Stimulated activated CD4-positive, alpha-beta T cell treated with anti-CD3 and anti-CD28 coated beads, Interleukin-4, amount 100 ng/mL, for 24 hours (primary cell): Measurements from ENCODE around the gene LSM7.
A peak's percentile ranks its signal among the peaks of the same experiment; 100 is the strongest.
"Not testable (repeated sequence)": the region's sequence is repeated elsewhere in the genome, so short reads cannot be mapped to it uniquely, and the experiment has no call there.

ENCODE experiments used
- DNase-seq: peaks from one replicate; pipeline ENCODE4 v3.0.0-alpha.2; 2020

The LSM7 gene

GRCh38 chr19:2291185-2291751 lies 37.1 kb downstream of the LSM7 start:
- DNase-seq: no peak

GRCh38 chr19:2290441-2291184 lies 37.8 kb downstream of the LSM7 start:
- DNase-seq: no peak

DNA sequence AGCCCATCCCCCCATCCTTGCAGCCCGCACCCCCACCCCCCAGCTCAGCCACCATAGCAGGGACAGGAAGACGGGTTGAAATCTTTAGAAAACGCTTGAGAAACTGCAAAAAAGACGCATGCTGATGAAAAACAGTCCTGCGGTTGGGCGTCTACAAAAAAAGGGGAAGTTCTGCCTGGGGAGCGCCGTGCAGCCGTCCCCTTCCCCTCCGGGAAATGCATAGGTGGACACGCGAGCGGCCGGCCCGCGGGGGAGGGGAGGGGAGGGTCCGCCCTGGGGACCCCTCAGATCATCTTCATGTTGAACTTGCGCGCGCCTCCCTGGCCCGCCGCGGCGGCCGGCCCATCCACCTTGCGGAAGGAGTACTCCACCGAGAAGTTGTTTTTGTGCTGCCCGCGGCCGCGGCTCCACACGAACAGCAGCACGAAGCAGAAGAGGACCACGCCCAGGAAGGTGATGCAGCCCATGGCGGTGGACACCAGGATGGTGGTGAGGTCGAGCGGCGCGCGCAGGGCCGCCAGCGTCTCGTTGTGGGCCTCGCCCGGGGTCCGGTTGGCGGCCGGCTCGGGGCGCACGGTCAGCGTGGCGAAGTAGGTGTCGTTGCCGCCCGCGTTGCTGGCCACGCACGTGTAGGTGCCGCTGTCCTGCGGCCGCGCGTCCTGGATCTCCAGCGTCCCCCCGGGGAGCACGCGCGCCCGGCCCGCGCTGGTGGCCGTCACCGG lies 38.5 kb downstream of the LSM7 start:
- DNase-seq: peak; percentile 39

- no peak for DNase-seq
These were observed 39.3 kb downstream of the LSM7 start for GRCh38 chr19:2288818-2289713.

- no peak for DNase-seq
These were observed 40.0 kb downstream of the LSM7 start for GRCh38 chr19:2288338-2288817.

- DNase-seq: no peak
These were observed 40.6 kb downstream of the LSM7 start for GRCh38 chr19:2287585-2288337.

DNA sequence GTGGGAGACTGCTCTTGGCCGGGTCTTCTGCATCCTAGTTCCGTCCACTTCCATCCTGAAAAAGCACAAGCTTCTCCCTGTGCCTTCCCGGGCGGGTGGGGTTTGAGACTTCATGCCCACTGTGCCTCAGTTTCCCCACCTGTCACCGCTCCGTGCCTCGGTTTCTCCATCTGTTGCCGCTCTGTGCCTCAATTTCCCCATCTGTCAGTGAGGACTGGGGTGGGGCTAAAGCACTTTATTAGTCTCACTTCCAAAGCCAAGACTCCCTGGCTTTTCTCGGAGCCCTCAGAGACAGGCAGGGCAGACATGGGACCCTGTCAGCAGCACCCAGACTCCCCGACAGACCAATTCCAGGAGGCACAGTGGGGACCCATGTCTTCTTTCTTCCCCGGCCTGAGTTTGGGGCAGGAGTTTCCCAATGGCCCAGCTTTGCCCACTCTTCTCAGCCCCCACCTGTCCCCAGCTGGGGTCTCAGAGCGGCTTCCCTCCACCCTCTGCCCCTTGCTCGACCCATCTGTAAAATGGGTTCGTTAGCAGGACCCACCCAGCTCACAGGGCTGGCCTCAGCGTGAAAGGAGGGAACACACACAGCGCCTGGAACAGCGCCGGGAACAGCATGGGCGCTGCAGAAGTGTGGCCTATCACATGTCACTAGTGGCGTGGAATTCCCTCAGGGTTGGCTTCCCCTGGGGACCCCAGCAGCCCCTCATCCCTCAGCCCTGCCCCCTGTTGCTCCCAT lies 41.8 kb downstream of the LSM7 start:
- DNase-seq: no peak

DNA sequence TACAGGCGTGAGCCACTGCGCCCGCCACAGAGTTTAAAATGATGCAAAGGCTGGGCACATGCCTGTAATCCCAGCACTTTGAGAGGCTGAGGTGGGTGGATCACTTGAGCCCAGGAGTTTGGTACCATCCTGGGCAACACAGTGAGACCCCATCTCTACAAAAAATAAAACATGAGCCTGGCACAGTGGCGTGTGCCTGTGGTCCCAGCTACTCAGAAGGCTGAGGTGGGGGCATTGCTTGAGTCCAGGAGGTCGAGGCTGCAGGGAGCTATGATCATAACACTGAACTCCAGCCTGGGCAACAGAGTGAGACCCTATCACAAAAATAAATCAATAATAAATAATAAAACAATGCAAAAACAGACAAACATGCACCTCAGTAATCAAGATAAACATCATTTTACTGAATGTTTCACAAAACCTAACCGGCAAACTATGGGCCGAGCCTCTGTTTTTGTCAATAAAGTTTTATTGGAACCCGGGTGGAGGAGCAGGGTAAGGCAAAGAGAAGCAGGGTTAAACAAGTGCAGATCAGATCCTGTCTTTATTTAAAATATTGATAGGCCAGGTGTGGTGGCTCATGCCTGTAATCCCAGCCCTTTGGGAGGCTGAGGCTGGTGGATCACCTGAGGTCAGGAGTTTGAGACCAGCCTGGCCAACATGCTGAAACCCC lies 44.4 kb downstream of the LSM7 start:
- no peak for DNase-seq

DNA sequence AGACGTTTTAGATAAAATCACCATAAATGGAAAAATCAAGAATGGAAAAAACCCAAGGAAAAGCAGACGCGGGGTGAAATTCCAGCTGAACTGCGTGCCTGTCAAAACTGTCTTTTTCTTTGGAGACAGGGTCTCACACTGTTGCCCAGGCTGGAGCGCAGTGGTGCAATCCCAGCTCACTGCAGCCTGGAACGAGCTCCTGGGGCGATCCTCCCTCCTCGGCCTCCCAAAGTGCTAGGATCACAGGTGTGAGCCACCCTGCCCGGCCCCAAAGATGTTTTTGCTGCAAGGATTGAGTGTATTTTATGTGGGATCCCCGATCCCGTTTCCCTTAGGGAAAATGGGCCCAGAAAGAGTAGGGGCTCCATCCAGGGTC lies 45.5 kb downstream of the LSM7 start:
- no peak for DNase-seq

GRCh38 chr19:2282062-2282861 lies 46.1 kb downstream of the LSM7 start, which contains the start of gene PEAK3:
PEAK3 (minus strand) TSS chr19:2282175; CDS start chr19:2280931, 1,244 bp downstream.
- peak; percentile 21 for DNase-seq

DNA sequence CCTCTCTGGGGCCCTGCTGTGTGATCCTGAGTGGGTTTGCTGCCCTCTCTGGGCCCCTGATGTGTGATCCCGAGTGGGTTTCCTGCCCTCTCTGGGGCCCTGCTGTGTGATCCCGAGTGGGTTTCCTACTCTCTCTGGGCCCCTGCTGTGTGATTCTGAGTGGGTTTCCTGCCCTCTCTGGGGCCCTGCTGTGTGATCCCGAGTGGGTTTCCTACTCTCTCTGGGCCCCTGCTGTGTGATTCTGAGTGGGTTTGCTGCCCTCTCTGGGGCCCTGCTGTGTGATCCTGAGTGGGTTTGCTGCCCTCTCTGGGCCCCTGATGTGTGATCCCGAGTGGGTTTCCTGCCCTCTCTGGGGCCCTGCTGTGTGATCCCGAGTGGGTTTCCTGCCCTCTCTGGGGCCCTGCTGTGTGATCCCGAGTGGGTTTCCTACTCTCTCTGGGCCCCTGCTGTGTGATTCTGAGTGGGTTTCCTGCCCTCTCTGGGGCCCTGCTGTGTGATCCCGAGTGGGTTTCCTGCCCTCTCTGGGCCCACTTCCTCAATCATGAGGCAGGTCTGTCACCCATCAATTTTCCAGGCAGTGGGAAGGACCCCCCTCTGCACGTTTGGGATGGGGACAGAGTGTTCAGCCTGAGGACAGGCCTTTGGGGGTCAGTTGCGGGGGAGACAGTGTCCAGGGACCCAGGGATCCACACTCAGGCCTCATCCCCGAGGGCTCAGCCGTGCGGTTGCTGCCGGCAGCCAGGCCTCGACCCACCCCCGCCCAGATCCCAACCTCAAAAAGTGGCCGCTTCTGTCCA lies 46.9 kb downstream of the LSM7 start:
- DNase-seq: not testable (repeated sequence)

DNA sequence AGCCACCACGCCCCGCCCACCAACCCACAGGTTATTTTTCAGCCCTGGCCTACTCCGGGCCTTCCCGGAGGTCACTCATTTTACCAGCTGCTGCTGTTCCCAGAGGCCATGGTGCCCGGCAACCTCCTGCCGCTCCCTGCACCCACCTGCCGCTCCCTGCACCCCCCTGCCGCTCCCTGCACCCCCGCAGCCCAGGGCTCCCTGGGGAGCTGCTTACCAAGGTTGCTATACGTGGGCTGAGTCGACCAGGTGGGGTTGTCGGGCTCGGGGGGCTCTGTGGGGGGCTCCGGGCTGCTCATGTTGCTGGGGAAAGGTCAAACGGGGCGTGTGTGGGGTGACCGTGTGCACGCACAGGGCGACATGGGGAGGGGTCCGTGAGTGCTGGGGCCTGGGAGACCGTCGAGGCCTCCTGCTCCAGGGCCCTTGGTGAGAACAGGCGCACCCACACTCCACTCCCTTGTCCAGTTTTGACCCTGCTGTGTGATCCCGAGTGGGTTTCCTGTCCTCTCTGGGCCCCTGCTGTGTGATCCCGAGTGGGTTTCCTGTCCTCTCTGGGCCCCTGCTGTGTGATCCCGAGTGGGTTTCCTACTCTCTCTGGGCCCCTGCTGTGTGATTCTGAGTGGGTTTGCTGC lies 47.6 kb downstream of the LSM7 start:
- no peak for DNase-seq

DNA sequence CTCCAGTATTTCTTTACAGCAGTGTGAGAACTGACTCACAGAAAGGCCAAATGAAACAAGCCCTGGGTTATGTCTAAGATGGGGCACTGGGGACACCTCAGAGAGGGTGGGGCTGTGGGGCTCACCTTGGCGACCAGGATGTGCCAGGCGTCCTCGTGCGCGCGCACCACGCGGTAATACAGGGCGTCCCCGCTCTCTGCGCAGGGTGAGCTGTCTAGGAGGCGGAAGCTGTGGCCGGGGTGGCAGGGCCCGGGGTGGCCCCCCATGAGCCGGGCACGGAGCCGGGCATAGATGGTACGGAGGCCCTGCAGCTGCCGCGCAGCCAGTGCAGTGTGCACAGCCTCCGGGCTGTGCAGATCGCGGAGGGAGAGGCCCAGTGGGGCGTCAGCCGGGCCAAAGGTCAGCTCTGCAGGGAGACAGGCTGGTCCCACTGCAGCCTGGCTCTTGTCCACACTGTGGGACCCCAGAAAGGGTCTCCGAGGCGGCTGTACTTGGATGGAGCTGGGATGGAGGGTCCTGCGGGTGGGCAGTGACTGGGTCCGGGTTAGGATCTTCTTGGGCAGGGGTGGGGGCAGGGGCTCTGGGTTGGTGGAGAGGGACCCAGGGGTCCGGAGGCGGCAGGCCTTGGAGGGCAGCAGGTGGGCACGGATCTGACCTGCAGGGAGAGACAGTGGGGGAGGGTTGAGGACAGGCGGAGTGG lies 49.8 kb downstream of the LSM7 start:
- no peak for DNase-seq

DNA sequence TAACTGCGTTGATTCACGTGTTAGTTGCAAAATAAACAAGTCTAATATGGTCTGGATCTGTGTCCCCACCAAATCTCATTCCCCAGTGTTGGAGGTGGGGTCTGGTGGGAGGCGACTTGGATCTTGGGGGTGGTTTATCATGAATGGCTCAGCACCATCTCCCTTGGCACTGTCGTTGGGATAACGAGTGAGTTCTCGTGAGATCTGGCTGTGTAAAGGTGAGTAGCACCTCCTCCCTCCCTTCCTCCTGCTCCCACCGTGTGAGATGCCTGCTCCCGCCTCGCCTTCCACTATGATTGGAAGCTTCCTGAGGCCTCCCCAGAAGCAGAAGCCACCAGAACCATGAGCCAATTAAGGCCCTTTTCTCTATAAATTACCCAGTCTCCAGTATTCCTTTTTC lies 51.2 kb downstream of the LSM7 start:
- DNase-seq: no peak

DNA sequence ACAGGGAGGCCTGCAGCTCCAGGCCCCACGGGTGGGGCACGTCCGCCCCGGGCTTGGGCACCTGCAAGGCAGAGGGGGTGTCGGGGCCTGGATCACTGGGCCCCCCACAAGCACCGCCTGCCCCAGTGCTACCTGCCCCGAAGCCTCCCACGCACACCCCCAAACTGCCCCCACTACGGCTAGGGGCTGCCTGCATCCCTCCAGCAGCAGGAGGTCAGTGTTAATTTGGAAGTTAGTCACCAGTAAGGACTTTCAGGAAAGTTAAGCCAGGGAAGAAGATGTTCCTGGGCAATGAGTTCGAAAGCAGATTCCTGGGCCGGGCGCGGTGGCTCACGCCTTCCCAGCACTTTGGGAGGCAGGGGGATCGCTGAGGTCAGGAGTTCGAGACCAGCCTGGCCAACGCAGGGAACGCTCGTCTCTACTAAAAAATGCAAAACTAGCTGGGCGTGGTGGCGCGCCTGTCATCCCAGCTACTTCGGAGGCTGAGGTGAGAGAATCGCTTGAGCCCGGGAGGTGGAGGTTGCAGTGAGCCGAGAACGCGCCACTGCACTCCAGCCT lies 51.9 kb downstream of the LSM7 start:
- no peak for DNase-seq

- DNase-seq: no peak
These were observed 52.6 kb downstream of the LSM7 start for GRCh38 chr19:2275588-2276428.
